ENCODE data around the gene MAT1A. TPM values are rescaled to one million over a fixed set of nuclear protein-coding genes. Genes with fewer than 3 reads are reported as not detected.

The MAT1A gene
- total RNA-seq, 1 donor from 2014 or later: not detected

- TF ChIP-seq CTCF (IDR thresholded peaks at IDR 0.05; ENCODE audit: insufficient read depth, low read length, severe bottlenecking): no peak
- Histone ChIP-seq H3K27me3 (ENCODE audit: control insufficient read depth, insufficient read depth, low read length) (no peaks in the 10 kb centered on the region), H3K4me3 (ENCODE audit: low read depth, low read length) (no peak overlapping the region), H3K36me3 (ENCODE audit: control insufficient read depth, insufficient read depth, low read length) (no peaks in the 10 kb centered on the region)
- FAIRE-seq: no peak
- no peak for DNase-seq (ENCODE audit: low read depth)
These were observed 1.2 kb upstream of the MAT1A start for GRCh38 chr10:80290474-80291220.

DNA sequence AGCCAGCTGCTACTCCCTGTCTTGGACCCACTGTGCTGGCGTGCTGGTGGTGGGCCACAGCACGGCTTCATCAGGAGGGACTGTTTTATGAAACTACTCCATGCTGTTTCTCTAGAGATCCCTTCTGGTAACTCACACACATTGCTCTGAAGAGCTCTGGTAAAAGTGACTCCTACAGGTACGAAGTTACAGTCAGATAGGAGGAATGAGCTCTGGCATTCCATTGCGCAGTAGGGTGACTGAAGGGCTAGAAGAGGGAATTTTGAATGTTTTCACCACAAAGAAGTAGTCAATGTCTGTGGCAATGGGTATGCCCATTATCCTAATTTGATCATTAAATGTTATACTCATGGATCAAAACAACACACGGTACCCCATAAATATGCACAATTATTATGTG, 609 bp downstream of the MAT1A start:
- peak; percentile 28 for FAIRE-seq
- no peak overlapping the region for H3K4me3 ChIP-seq (ENCODE audit: low read depth, low read length)
- H3K36me3 ChIP-seq (ENCODE audit: control insufficient read depth, insufficient read depth, low read length): no peaks in the 10 kb centered on the region
- H3K27me3 ChIP-seq (ENCODE audit: control insufficient read depth, insufficient read depth, low read length): no peaks in the 10 kb centered on the region
- DNase-seq (ENCODE audit: low read depth): no peak
- no peak for TF ChIP-seq CTCF (IDR thresholded peaks at IDR 0.05; ENCODE audit: insufficient read depth, low read length, severe bottlenecking)

DNA sequence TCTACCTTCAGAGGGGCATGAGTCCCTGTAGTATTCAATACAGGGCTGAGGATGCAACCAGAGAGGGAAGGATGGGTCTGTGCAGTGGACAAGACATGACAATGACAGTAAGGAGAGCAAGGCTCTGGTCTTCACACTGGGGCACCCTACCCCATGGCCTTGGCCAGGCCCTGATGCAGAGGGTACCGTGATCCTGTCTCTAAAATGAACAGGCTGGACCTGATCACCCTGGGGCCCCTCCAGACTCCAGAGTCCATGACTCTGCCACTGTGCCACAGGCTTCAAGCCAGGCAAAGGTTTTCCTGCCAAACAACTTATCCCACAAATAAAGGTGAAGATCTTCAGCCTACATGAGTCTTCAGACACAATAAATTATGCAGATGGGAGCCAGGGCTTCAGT, 4.9 kb downstream of the MAT1A start:
- Histone ChIP-seq H3K27me3 (ENCODE audit: control insufficient read depth, insufficient read depth, low read length) (no peaks in the 10 kb centered on the region), H3K36me3 (ENCODE audit: control insufficient read depth, insufficient read depth, low read length) (no peaks in the 10 kb centered on the region), H3K4me3 (ENCODE audit: low read depth, low read length) (no peak overlapping the region)
- no peak for FAIRE-seq
- TF ChIP-seq CTCF (IDR thresholded peaks at IDR 0.05; ENCODE audit: insufficient read depth, low read length, severe bottlenecking): no peak
- no peak for DNase-seq (ENCODE audit: low read depth)

- H3K36me3 ChIP-seq (ENCODE audit: control insufficient read depth, insufficient read depth, low read length): no peaks in the 10 kb centered on the region
- DNase-seq (ENCODE audit: low read depth): no peak
- FAIRE-seq: no peak
- TF ChIP-seq CTCF (IDR thresholded peaks at IDR 0.05; ENCODE audit: insufficient read depth, low read length, severe bottlenecking): no peak
- no peak overlapping the region for H3K4me3 ChIP-seq (ENCODE audit: low read depth, low read length)
- H3K27me3 ChIP-seq (ENCODE audit: control insufficient read depth, insufficient read depth, low read length): no peaks in the 10 kb centered on the region
These were observed 5.8 kb downstream of the MAT1A start for GRCh38 chr10:80283536-80284199.

- DNase-seq (ENCODE audit: low read depth) (no peak), FAIRE-seq (no peak)
- Histone ChIP-seq H3K27me3 (ENCODE audit: control insufficient read depth, insufficient read depth, low read length) (no peaks in the 10 kb centered on the region), H3K4me3 (ENCODE audit: low read depth, low read length) (no peak overlapping the region), H3K36me3 (ENCODE audit: control insufficient read depth, insufficient read depth, low read length) (no peaks in the 10 kb centered on the region)
- TF ChIP-seq CTCF (IDR thresholded peaks at IDR 0.05; ENCODE audit: insufficient read depth, low read length, severe bottlenecking): no peak
These were observed 6.3 kb downstream of the MAT1A start for GRCh38 chr10:80283119-80283518.
